Mucosa of descending colon (tissue), 3 donors: ENCODE measurements around the gene EIF2AK2. TPM values are rescaled to one million over a fixed set of nuclear protein-coding genes. Genes with fewer than 3 reads are reported as not detected.

Experiments used
- ATAC-seq: fragments of 200-7000 bp; cut with Tn5 transposase; one replicate; pipeline ENCODE4 v1.9.1; 2020; ENCODE audit warnings: mild to moderate bottlenecking, moderate library complexity
- DNase-seq, 3 donors: peaks; one replicate each; pipeline ENCODE4 v3.0.0-alpha.2; 2020
- H3K36me3 ChIP-seq: fragments of 200-600 bp; one replicate; pipeline ENCODE4 v1.8.0; 2021; ENCODE audit warnings: low read depth, mild to moderate bottlenecking
- H3K4me1 ChIP-seq: fragments of 200-600 bp; one replicate; pipeline ENCODE4 v1.8.0; 2021; ENCODE audit warnings: low read depth, mild to moderate bottlenecking
- H3K4me3 ChIP-seq: fragments of 200-600 bp; one replicate; pipeline ENCODE4 v1.8.0; 2021; ENCODE audit warnings: mild to moderate bottlenecking
- H3K9me3 ChIP-seq: fragments of 200-600 bp; one replicate; pipeline ENCODE4 v1.8.0; 2021; ENCODE audit warnings: mild to moderate bottlenecking
- CTCF ChIP-seq: fragments of 200-600 bp; IDR thresholded peaks from one replicate; pipeline ENCODE4 v1.8.0; 2022; ENCODE audit warnings: antibody characterized with exemption, mild to moderate bottlenecking
- intact Hi-C, 2 donors: fragments of 100-400 bp; cut with DNase I in 1 of 2; cut with micrococcal nuclease in 1 of 2; formaldehyde crosslinking; loops; one replicate each; pipeline versions ENCODE4 v1.11.0 to v1.11.1; 2022; cut with DNase I, micrococcal nuclease
- total RNA-seq, 3 donors: library from RNA; stranded (reverse); fragmentation: NEBNext Ultra II Directional in 2 of 3; extraction: Animal tissue kit (Norgen Biotek cat#: 25700) in 2 of 3; gene quantifications; one replicate each; pipeline versions ENCODE4 v1.2.1 to v1.2.4, GENCODE V29; 2021 to 2023
- donor health status: DM: no; HTN: no; CAD: no; lungs with moderate emphysema.
- donor health status: DM: no; HTN: no; CAD: no.
- donor health status: DM: no; HTN: yes; CAD: no.

EIF2AK2 gene
- total RNA-seq, 3 donors from 2014 or later: 27.5 to 48.8 (median 33.2) TPM

GRCh38 chr2:37191253-37191652 lies 34.5 kb upstream of the EIF2AK2 start:
- Histone ChIP-seq H3K36me3 (no peaks in the 10 kb centered on the region), H3K4me3 (no peak overlapping the region), H3K9me3 (no peaks in the 10 kb centered on the region), H3K4me1 (peaks cover 3% of the 10 kb centered on the region)
- no peak for TF ChIP-seq CTCF
- intact Hi-C loops: no loop called here
- no peak for DNase-seq
- no peak for ATAC-seq

DNA sequence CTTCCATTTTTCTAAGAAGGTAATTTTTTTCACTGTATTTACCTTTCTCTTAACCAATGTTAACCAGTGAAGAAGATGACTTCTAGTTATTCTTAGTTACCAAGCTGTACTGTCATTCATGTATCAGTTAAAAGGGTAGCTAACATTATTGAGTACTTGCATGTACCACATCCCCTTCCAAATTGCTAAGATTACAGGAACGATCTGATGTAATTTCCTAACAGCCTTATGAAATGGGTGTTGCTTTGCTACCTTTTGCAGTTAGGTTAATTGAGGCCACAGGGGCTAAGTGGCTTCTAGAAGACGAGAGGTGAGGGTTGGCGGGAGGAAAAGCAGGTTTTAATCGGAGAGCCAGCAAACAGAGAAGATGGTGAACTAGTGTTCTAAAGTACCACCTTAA lies 33.5 kb upstream of the EIF2AK2 start:
- intact Hi-C loops: no loop called here
- no peaks in the 10 kb centered on the region for H3K36me3 ChIP-seq
- DNase-seq (no peak), ATAC-seq (no peak)
- no peaks in the 10 kb centered on the region for H3K4me1 ChIP-seq
- no peak for TF ChIP-seq CTCF
- no peaks in the 10 kb centered on the region for H3K9me3 ChIP-seq
- H3K4me3 ChIP-seq: no peak overlapping the region

- DNase-seq (no peak), ATAC-seq (peak; percentile 90)
- intact Hi-C loops: no loop called here
- Histone ChIP-seq H3K4me3 (no peak overlapping the region), H3K36me3 (no peaks in the 10 kb centered on the region), H3K9me3 (no peaks in the 10 kb centered on the region), H3K4me1 (no peaks in the 10 kb centered on the region)
- no peak for TF ChIP-seq CTCF
Measured at GRCh38 chr2:37189452-37190153, 32.8 kb upstream of the EIF2AK2 start.

DNA sequence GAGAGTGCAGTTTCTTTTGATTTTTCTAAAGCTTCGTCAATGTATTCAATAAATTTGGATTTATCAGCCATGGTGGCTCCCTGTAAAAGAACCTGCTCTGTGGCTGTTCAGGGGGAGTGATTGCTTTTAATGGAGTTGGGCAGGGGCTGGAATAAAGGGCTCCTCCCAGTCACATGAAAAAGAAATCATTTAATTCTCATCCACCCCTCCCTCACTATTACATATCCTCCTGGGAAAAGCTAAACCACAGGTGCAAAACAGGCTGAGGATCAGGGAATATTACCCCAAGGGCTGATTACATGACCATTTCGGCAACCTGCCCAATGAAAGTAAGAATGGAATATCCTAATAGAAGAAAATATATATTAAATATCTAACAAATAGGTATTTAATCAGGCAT lies 31.8 kb upstream of the EIF2AK2 start, which contains the start of gene SULT6B1:
Gene SULT6B1, minus strand, starts transcription at position 101 of the 400 bp plus-strand sequence. Its CDS starts 30 bp downstream, at position 71.
- Histone ChIP-seq H3K4me3 (no peak within 1 kb of the TSS), H3K4me1 (no peaks in the 10 kb centered on the region), H3K9me3 (no peaks in the 10 kb centered on the region), H3K36me3 (no peaks in the 10 kb centered on the region)
- DNase-seq: no peak
- no peak for ATAC-seq
- no peak for TF ChIP-seq CTCF
- intact Hi-C loops: no loop called here

- Histone ChIP-seq H3K9me3 (no peaks in the 10 kb centered on the region), H3K4me3 (no peak overlapping the region), H3K36me3 (no peaks in the 10 kb centered on the region), H3K4me1 (no peaks in the 10 kb centered on the region)
- no peak for DNase-seq
- intact Hi-C loops: no loop called here
- TF ChIP-seq CTCF: no peak
- no peak for ATAC-seq
Measured at GRCh38 chr2:37181726-37182684, 25.2 kb upstream of the EIF2AK2 start.
